Upper lobe of right lung (tissue), 1 donor: Measurements from ENCODE around the gene FOXN1. TPM values are rescaled to one million over a fixed set of nuclear protein-coding genes. Genes with fewer than 3 reads are reported as not detected.

Source experiments
- ATAC-seq: fragments of 200-7000 bp; cut with Tn5 transposase; one replicate; pipeline ENCODE4 v1.9.1; 2020; ENCODE audit warnings: mild to moderate bottlenecking, moderate library complexity
- DNase-seq: peaks from one replicate; pipeline ENCODE4 v3.0.0-alpha.2; 2020
- H3K27ac ChIP-seq: fragments of 200-600 bp; one replicate; pipeline ENCODE4 v1.8.0; 2022
- H3K27me3 ChIP-seq: fragments of 200-600 bp; one replicate; pipeline ENCODE4 v1.8.0; 2022; ENCODE audit warnings: mild to moderate bottlenecking
- H3K36me3 ChIP-seq: fragments of 200-600 bp; one replicate; pipeline ENCODE4 v1.8.0; 2022
- H3K4me1 ChIP-seq: fragments of 200-600 bp; one replicate; pipeline ENCODE4 v1.8.0; 2022
- H3K4me3 ChIP-seq: fragments of 200-600 bp; one replicate; pipeline ENCODE4 v1.8.0; 2022; ENCODE audit warnings: mild to moderate bottlenecking
- H3K9me3 ChIP-seq: fragments of 200-600 bp; one replicate; pipeline ENCODE4 v1.8.0; 2022
- CTCF ChIP-seq: fragments of 200-600 bp; IDR thresholded peaks from one replicate; pipeline ENCODE4 v1.8.0; 2022; ENCODE audit warnings: antibody characterized with exemption
- intact Hi-C: fragments of 100-400 bp; cut with DNase I; formaldehyde crosslinking; loops from one replicate; pipeline ENCODE4 v1.11.0; 2022
- total RNA-seq: library from RNA; stranded (reverse); fragmentation: NEBNext Ultra II Directional; extraction: Animal tissue kit (Norgen Biotek cat#: 25700); gene quantifications from one replicate; pipeline ENCODE4 v1.2.1, GENCODE V29; 2021
- donor health status: DM: no; HTN: yes; CAD: no; lungs with severe emphysema.

FOXN1 gene
- total RNA-seq, 1 donor from 2014 or later, result 0.35 TPM

GRCh38 chr17:28480799-28481571 is 25.2 kb upstream of the FOXN1 start:
- no peak overlapping the region for H3K4me3 ChIP-seq
- no peaks in the 10 kb centered on the region for H3K36me3 ChIP-seq
- H3K27ac ChIP-seq, result peak overlapping the region; percentile 49
- no peaks in the 10 kb centered on the region for H3K27me3 ChIP-seq
- peaks cover 3% of the 10 kb centered on the region for H3K4me1 ChIP-seq
- DNase-seq (peak; percentile 76), ATAC-seq (peak; percentile 66)
- TF ChIP-seq CTCF, result no peak
- intact Hi-C loops, result no loop called here
- H3K9me3 ChIP-seq, result no peaks in the 10 kb centered on the region

- H3K36me3 ChIP-seq, result no peaks in the 10 kb centered on the region
- H3K4me1 ChIP-seq, result peaks cover 3% of the 10 kb centered on the region
- no peak for TF ChIP-seq CTCF
- no peak overlapping the region for H3K4me3 ChIP-seq
- intact Hi-C loops, result no loop called here
- ATAC-seq (peak; percentile 8), DNase-seq (no peak)
- H3K27me3 ChIP-seq, result no peaks in the 10 kb centered on the region
- no peak overlapping the region for H3K27ac ChIP-seq
- no peaks in the 10 kb centered on the region for H3K9me3 ChIP-seq
These were observed 23.5 kb upstream of the FOXN1 start for GRCh38 chr17:28482551-28483199.

- Histone ChIP-seq H3K36me3 (no peaks in the 10 kb centered on the region), H3K27me3 (no peaks in the 10 kb centered on the region), H3K4me3 (no peak overlapping the region), H3K4me1 (peaks cover 3% of the 10 kb centered on the region), H3K27ac (no peak overlapping the region), H3K9me3 (no peaks in the 10 kb centered on the region)
- DNase-seq (no peak), ATAC-seq (no peak)
- TF ChIP-seq CTCF, result no peak
- intact Hi-C loops, result no loop called here
These were observed 21.9 kb upstream of the FOXN1 start for GRCh38 chr17:28484296-28484695.

- TF ChIP-seq CTCF, result no peak
- no peaks in the 10 kb centered on the region for H3K36me3 ChIP-seq
- intact Hi-C loops, result no loop called here
- H3K27ac ChIP-seq, result no peak overlapping the region
- H3K27me3 ChIP-seq, result no peaks in the 10 kb centered on the region
- DNase-seq, result no peak
- peaks cover 3% of the 10 kb centered on the region for H3K4me1 ChIP-seq
- H3K9me3 ChIP-seq, result no peaks in the 10 kb centered on the region
- no peak for ATAC-seq
- no peak overlapping the region for H3K4me3 ChIP-seq
These were observed 21.1 kb upstream of the FOXN1 start for GRCh38 chr17:28485049-28485448.

GRCh38 chr17:28487881-28488532 is 18.1 kb upstream of the FOXN1 start:
- TF ChIP-seq CTCF, result no peak
- no peaks in the 10 kb centered on the region for H3K9me3 ChIP-seq
- H3K27me3 ChIP-seq, result no peaks in the 10 kb centered on the region
- H3K27ac ChIP-seq, result no peak overlapping the region
- ATAC-seq, result peak; percentile 27
- DNase-seq, result no peak
- H3K4me3 ChIP-seq, result no peak overlapping the region
- intact Hi-C loops, result no loop called here
- H3K36me3 ChIP-seq, result no peaks in the 10 kb centered on the region
- H3K4me1 ChIP-seq, result no peaks in the 10 kb centered on the region
